GM18858 (cell line): ENCODE data around the gene ANAPC10.

Experiments
- ATAC-seq: cut with Tn5 transposase; IDR thresholded peaks from one replicate; pipeline ENCODE4 v1.9.1; 2021; ENCODE audit not compliant: unreplicated experiment

Gene ANAPC10

GRCh38 chr4:145075742-145076468, 22.1 kb downstream of the ANAPC10 start:
- ATAC-seq = no peak

- ATAC-seq = no peak
These were observed 26.4 kb downstream of the ANAPC10 start for GRCh38 chr4:145071560-145071959.

- no peak for ATAC-seq
These were observed 28.6 kb downstream of the ANAPC10 start for GRCh38 chr4:145069361-145069760.

- no peak for ATAC-seq
These were observed 31.9 kb downstream of the ANAPC10 start for GRCh38 chr4:145066063-145066501.

GRCh38 chr4:145061318-145061920, 36.6 kb downstream of the ANAPC10 start:
- peak; percentile 73 for ATAC-seq

- ATAC-seq = no peak
These were observed 39.7 kb downstream of the ANAPC10 start for GRCh38 chr4:145058256-145058655.

- no peak for ATAC-seq
These were observed 41.5 kb downstream of the ANAPC10 start for GRCh38 chr4:145056325-145057130.

GRCh38 chr4:145055533-145056257, 42.3 kb downstream of the ANAPC10 start:
- no peak for ATAC-seq

- ATAC-seq = no peak
These were observed 48.8 kb downstream of the ANAPC10 start for GRCh38 chr4:145049241-145049640.

GRCh38 chr4:145048817-145049216, 49.2 kb downstream of the ANAPC10 start:
- ATAC-seq = no peak

GRCh38 chr4:145047151-145047550, 50.8 kb downstream of the ANAPC10 start:
- ATAC-seq = peak; percentile 40

- ATAC-seq = peak; percentile 34
These were observed 52.8 kb downstream of the ANAPC10 start for GRCh38 chr4:145045180-145045579.

- no peak for ATAC-seq
These were observed 53.7 kb downstream of the ANAPC10 start for GRCh38 chr4:145044341-145044740.

GRCh38 chr4:145043306-145043705, 54.7 kb downstream of the ANAPC10 start:
- no peak for ATAC-seq

GRCh38 chr4:145042601-145043285, 55.3 kb downstream of the ANAPC10 start:
- no peak for ATAC-seq

- ATAC-seq = peak; percentile 95
These were observed 56.6 kb downstream of the ANAPC10 start for GRCh38 chr4:145041378-145041777.

- ATAC-seq = peak; percentile 47
These were observed 62.4 kb downstream of the ANAPC10 start for GRCh38 chr4:145035494-145036136.

- ATAC-seq = no peak
These were observed 63.2 kb downstream of the ANAPC10 start for GRCh38 chr4:145034727-145035211.

- no peak for ATAC-seq
These were observed 78.7 kb downstream of the ANAPC10 start for GRCh38 chr4:145019346-145019745.

GRCh38 chr4:145014365-145014764, 83.6 kb downstream of the ANAPC10 start:
- ATAC-seq = no peak
